Endodermal cell (in vitro differentiated cells): ENCODE measurements around the gene KCNQ1. TPM values are rescaled to one million over a fixed set of nuclear protein-coding genes. Genes with fewer than 3 reads are reported as not detected.
A peak's percentile ranks its signal among the peaks of the same experiment; 100 is the strongest.

Experiments
- DNase-seq: peaks from one replicate; pipeline ENCODE4 v3.0.0-alpha.2; 2017
- H3K27ac ChIP-seq: 2 replicates; pipeline ENCODE4 v1.5.1; 2013; ENCODE audit warnings: mild to moderate bottlenecking, low read depth, low read length, moderate library complexity
- H3K27me3 ChIP-seq: 2 replicates; pipeline ENCODE4 v1.6.1; 2013; ENCODE audit warnings: mild to moderate bottlenecking, low read length, moderate library complexity; ENCODE audit not compliant: insufficient read depth, control insufficient read depth, poor library complexity, severe bottlenecking
- H3K36me3 ChIP-seq: 2 replicates; pipeline ENCODE4 v1.7.0; 2013; ENCODE audit warnings: mild to moderate bottlenecking, low read length, moderate library complexity; ENCODE audit not compliant: control insufficient read depth, insufficient read depth
- H3K4me1 ChIP-seq: one replicate; pipeline ENCODE4 v1.7.0; 2013; ENCODE audit warnings: low read length; ENCODE audit not compliant: control insufficient read depth, insufficient read depth
- H3K4me3 ChIP-seq: 2 replicates; pipeline ENCODE4 v1.5.1; 2013; ENCODE audit warnings: mild to moderate bottlenecking, low read length, moderate library complexity
- H3K9ac ChIP-seq: 2 replicates; pipeline ENCODE4 v1.6.1; 2013; ENCODE audit warnings: mild to moderate bottlenecking, low read length, moderate library complexity; ENCODE audit not compliant: poor library complexity, severe bottlenecking; ENCODE audit errors: extremely low read depth
- H3K9me3 ChIP-seq: 2 replicates; pipeline ENCODE4 v1.6.1; 2013; ENCODE audit warnings: mild to moderate bottlenecking, low read length, moderate library complexity; ENCODE audit not compliant: control insufficient read depth
- H3K27ac Mint-ChIP-seq: 2 replicates; pipeline ENCODE4 v1.8.0; 2020; ENCODE audit warnings: mixed read lengths
- H3K27me3 Mint-ChIP-seq: 2 replicates; pipeline ENCODE4 v1.8.0; 2021; ENCODE audit warnings: mild to moderate bottlenecking, mixed read lengths; ENCODE audit not compliant: insufficient read depth
- H3K36me3 Mint-ChIP-seq: 2 replicates; pipeline ENCODE4 v1.8.0; 2020; ENCODE audit warnings: low read depth, mixed read lengths
- H3K4me1 Mint-ChIP-seq: 2 replicates; pipeline ENCODE4 v1.8.0; 2020; ENCODE audit warnings: mixed read lengths
- H3K4me3 Mint-ChIP-seq: 2 replicates; pipeline ENCODE4 v1.8.0; 2020; ENCODE audit warnings: mild to moderate bottlenecking, moderate library complexity, mixed read lengths
- H3K9me3 Mint-ChIP-seq: 2 replicates; pipeline ENCODE4 v1.8.0; 2020; ENCODE audit warnings: mild to moderate bottlenecking, mixed read lengths
- CTCF ChIP-seq: fragments of 200-600 bp; sonication (generic); conservative IDR thresholded peaks from 2 replicates; pipeline ENCODE4 v1.5.0; 2021; ENCODE audit warnings: antibody characterized with exemption, mild to moderate bottlenecking
- WGBS, 2 experiments: methylation state at CpG; one replicate each; pipeline versions ENCODE4 v1.1.5 to v1.1.7; 2013; ENCODE audit warnings: missing lambda C conversion rate in 2 of 2, mixed read lengths in 1 of 2; ENCODE audit not compliant: insufficient coverage in 1 of 2, insufficient read length in 1 of 2; 5-methylcytosine and 5-hydroxymethylcytosine counted together
- total RNA-seq, 2 donors: library from RNA; stranded (reverse); fragmentation: NEBNext Ultra II Directional in 1 of 2; extraction: Animal tissue kit (Norgen Biotek cat#: 25700) in 1 of 2; gene quantifications; 2 replicates in 1 of 2; 3 replicates in 1 of 2; pipeline ENCODE4 v1.2.1, GENCODE V29; 2021

Gene KCNQ1
- total RNA-seq, 2 donors from 2014 or later = 1.8 to 3.5 TPM

- no peak for DNase-seq
- H3K9ac ChIP-seq = no peak overlapping the region
Measured at GRCh38 chr11:2858995-2859698, 414.3 kb downstream of the KCNQ1 start.

DNA sequence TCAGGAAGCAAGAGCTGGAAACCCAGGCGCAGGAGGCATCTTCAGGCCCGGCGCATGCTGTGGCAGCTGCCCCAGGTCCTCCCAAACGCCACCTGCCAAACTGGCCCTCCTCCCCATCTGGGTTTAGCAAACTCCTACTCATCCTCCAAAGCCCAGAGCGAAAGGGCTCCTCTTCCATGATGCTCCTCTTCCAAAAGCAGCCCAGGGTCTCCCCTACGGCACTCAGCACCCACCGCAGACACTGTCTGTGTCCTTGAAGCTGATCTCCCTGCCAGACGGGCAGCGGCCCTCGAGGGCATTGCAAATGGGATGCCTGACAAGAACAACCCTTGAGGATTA, 414.9 kb downstream of the KCNQ1 start:
- no peak for DNase-seq
- Histone ChIP-seq H3K4me3 (no peak overlapping the region), H3K36me3 (no peaks in the 10 kb centered on the region), H3K4me1 (no peaks in the 10 kb centered on the region), H3K9ac (no peak overlapping the region), H3K27ac (peak overlapping the region; percentile 57), H3K27me3 (peaks cover 61% of the 10 kb centered on the region), H3K9me3 (no peaks in the 10 kb centered on the region)
- Mint-ChIP-seq H3K9me3 (no peaks in the 10 kb centered on the region), H3K4me3 (no peak overlapping the region), H3K36me3 (no peaks in the 10 kb centered on the region), H3K27ac (no peak overlapping the region), H3K27me3 (peaks cover 72% of the 10 kb centered on the region), H3K4me1 (no peaks in the 10 kb centered on the region)
- WGBS, 2 experiments = 90 to 93% methylated on average over 4 to 10 of the region's 10 CpGs
- TF ChIP-seq CTCF = no peak

More at GRCh38 chr11:2858995-2859698, 414.3 kb downstream of the KCNQ1 start:
- no peak overlapping the region for H3K27ac Mint-ChIP-seq
- Histone ChIP-seq H3K27ac (peak overlapping the region; percentile 57), H3K4me1 (no peaks in the 10 kb centered on the region), H3K4me3 (no peak overlapping the region), H3K27me3 (peaks cover 59% of the 10 kb centered on the region), H3K9me3 (no peaks in the 10 kb centered on the region), H3K36me3 (no peaks in the 10 kb centered on the region)
- H3K4me3 Mint-ChIP-seq = no peak overlapping the region
- TF ChIP-seq CTCF = no peak
- peaks cover 71% of the 10 kb centered on the region for H3K27me3 Mint-ChIP-seq
- H3K9me3 Mint-ChIP-seq = no peaks in the 10 kb centered on the region
- H3K36me3 Mint-ChIP-seq = no peaks in the 10 kb centered on the region
- H3K4me1 Mint-ChIP-seq = no peaks in the 10 kb centered on the region
- WGBS, 2 experiments = 77 to 86% methylated on average over 8 to 15 of the region's 16 CpGs

DNA sequence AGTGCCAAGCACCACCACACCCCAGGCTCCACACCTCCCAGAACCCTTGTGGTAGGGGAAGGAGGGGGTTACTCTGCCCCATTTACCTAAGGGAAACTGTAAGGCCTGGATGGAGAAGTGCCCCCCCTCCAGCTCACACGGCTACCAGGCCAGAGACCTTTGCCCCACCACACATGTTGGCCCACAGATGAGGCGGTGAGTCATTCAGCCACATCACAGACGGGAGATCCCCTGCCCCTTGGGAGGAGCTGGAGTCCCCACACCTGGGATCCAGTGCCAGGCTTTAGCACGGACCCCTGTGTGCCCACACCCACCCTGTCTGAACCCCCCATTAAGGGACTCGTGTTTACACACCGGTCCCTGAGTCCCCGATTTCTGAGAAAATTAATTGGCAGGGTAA, 415.8 kb downstream of the KCNQ1 start:
- Mint-ChIP-seq H3K36me3 (no peaks in the 10 kb centered on the region), H3K27me3 (peaks cover 71% of the 10 kb centered on the region), H3K9me3 (no peaks in the 10 kb centered on the region), H3K27ac (no peak overlapping the region), H3K4me1 (no peaks in the 10 kb centered on the region), H3K4me3 (no peak overlapping the region)
- Histone ChIP-seq H3K27me3 (peaks cover 65% of the 10 kb centered on the region), H3K9me3 (no peaks in the 10 kb centered on the region), H3K27ac (no peak overlapping the region), H3K4me3 (no peak overlapping the region), H3K4me1 (no peaks in the 10 kb centered on the region), H3K36me3 (no peaks in the 10 kb centered on the region), H3K9ac (no peak overlapping the region)
- no peak for DNase-seq
- 86 to 100% methylated on average over 3 to 7 of the region's 7 CpGs for WGBS, 2 experiments
- TF ChIP-seq CTCF = no peak
